ENCODE measurements around the gene HSPB1. TPM values are rescaled to one million over a fixed set of nuclear protein-coding genes. Genes with fewer than 3 reads are reported as not detected.
"Not testable (repeated sequence)": the region's sequence is repeated elsewhere in the genome, so short reads cannot be mapped to it uniquely, and the experiment has no call there.

Gene HSPB1
- total RNA-seq, 1 experiment from 2014 or later = 82.1 TPM

GRCh38 chr7:76310102-76310957 lies 7.9 kb downstream of the HSPB1 start:
- no peak for TF ChIP-seq CTCF (IDR thresholded peaks at IDR 0.05; ENCODE audit: insufficient read depth in 1 of 2, low read depth in 1 of 2, low read length in 1 of 2, severe bottlenecking in 1 of 2, unreplicated experiment in 1 of 2)
- ChIA-PET CTCF (interaction anchor here (0.5 kb wide), 1 partner anchor 18 kb away, joined by 5 read pairs; no protein-coding TSS in a partner anchor), POLR2A (interaction anchor here (0.7 kb wide), 1 partner anchor 13 kb away, joined by 5 read pairs; no protein-coding TSS in a partner anchor)
- BruUV-seq (replicated peaks) = no TSS peak
- Mint-ChIP-seq H3K4me3 (ENCODE audit: unreplicated experiment) (no peak overlapping the region), H3K9me3 (ENCODE audit: unreplicated experiment) (no peaks in the 10 kb centered on the region), H3K4me1 (ENCODE audit: low read depth, unreplicated experiment) (peaks cover 6% of the 10 kb centered on the region), H3K27ac (ENCODE audit: unreplicated experiment) (no peak overlapping the region), H3K36me3 (ENCODE audit: insufficient read depth, unreplicated experiment) (no peaks in the 10 kb centered on the region), H3K27me3 (ENCODE audit: insufficient read depth, unreplicated experiment) (no peaks in the 10 kb centered on the region)
- Histone ChIP-seq H3K4me3 (ENCODE audit: low read depth, low read length) (no peak overlapping the region), H3K36me3 (ENCODE audit: control insufficient read depth, insufficient read depth, low read length) (no peaks in the 10 kb centered on the region), H3K27me3 (replicated peaks; ENCODE audit: control insufficient read depth, insufficient read depth, low read length) (no peaks in the 10 kb centered on the region), H3K9me3 (no peaks in the 10 kb centered on the region), H3K4me1 (peaks cover 8% of the 10 kb centered on the region)
- intact Hi-C loops (cut with micrococcal nuclease; ENCODE audit: unreplicated experiment) = no loop called here
- no peak for DNase-seq

- H3K4me1 Mint-ChIP-seq (ENCODE audit: low read depth, unreplicated experiment); H3K4me3 Mint-ChIP-seq (ENCODE audit: unreplicated experiment); DNase-seq; BruUV-seq (replicated peaks); H3K27me3 ChIP-seq (replicated peaks; ENCODE audit: control insufficient read depth, insufficient read depth, low read length); H3K4me3 ChIP-seq (ENCODE audit: low read depth, low read length); H3K27ac Mint-ChIP-seq (ENCODE audit: unreplicated experiment); H3K9me3 ChIP-seq; H3K36me3 ChIP-seq (ENCODE audit: control insufficient read depth, insufficient read depth, low read length); intact Hi-C loops (cut with micrococcal nuclease; ENCODE audit: unreplicated experiment); H3K27me3 Mint-ChIP-seq (ENCODE audit: insufficient read depth, unreplicated experiment); POLR2A ChIA-PET; H3K9me3 Mint-ChIP-seq (ENCODE audit: unreplicated experiment); H3K4me1 ChIP-seq; H3K36me3 Mint-ChIP-seq (ENCODE audit: insufficient read depth, unreplicated experiment): not testable (repeated sequence)
- CTCF ChIA-PET = interaction anchor here (0.6 kb wide), 1 partner anchor 47 kb away, joined by 4 read pairs; the partner anchor contains the start of gene YWHAG
Observed at GRCh38 chr7:76311838-76312237, 9.4 kb downstream of the HSPB1 start.

- peak; percentile 99 for TF ChIP-seq CTCF (IDR thresholded peaks at IDR 0.05; ENCODE audit: insufficient read depth in 1 of 2, low read depth in 1 of 2, low read length in 1 of 2, severe bottlenecking in 1 of 2, unreplicated experiment in 1 of 2)
- Mint-ChIP-seq H3K4me1 (ENCODE audit: low read depth, unreplicated experiment) (peaks cover 13% of the 10 kb centered on the region), H3K27me3 (ENCODE audit: insufficient read depth, unreplicated experiment) (no peaks in the 10 kb centered on the region), H3K27ac (ENCODE audit: unreplicated experiment) (peak overlapping the region; percentile 53), H3K9me3 (ENCODE audit: unreplicated experiment) (no peaks in the 10 kb centered on the region), H3K4me3 (ENCODE audit: unreplicated experiment) (no peak overlapping the region), H3K36me3 (ENCODE audit: insufficient read depth, unreplicated experiment) (peaks cover 22% of the 10 kb centered on the region)
- peaks cover 8% of the 10 kb centered on the region for H3K4me1 ChIP-seq
- peak; percentile 94 to 96 for DNase-seq
- H3K4me3 ChIP-seq (ENCODE audit: low read depth, low read length) = no peak overlapping the region
- H3K36me3 ChIP-seq (ENCODE audit: control insufficient read depth, insufficient read depth, low read length) = no peaks in the 10 kb centered on the region
- intact Hi-C loops (cut with micrococcal nuclease; ENCODE audit: unreplicated experiment) = loop anchor here (1.0 kb wide), 4 partner anchors 12 to 136 kb away; partner anchors contain the start of gene HSPB1
- BruUV-seq (replicated peaks) = no TSS peak
- ChIA-PET CTCF (interaction anchor here (0.5 to 1.6 kb wide), 17 partner anchors 9 to 147 kb away, joined by 3 to 24 read pairs (median 4); partner anchors contain the start of gene HSPB1), POLR2A (no interaction called here)
- no peaks in the 10 kb centered on the region for H3K9me3 ChIP-seq
- no peaks in the 10 kb centered on the region for H3K27me3 ChIP-seq (replicated peaks; ENCODE audit: control insufficient read depth, insufficient read depth, low read length)
Observed at GRCh38 chr7:76314042-76314721, 11.7 kb downstream of the HSPB1 start.

- not testable (repeated sequence) for H3K27me3 ChIP-seq (replicated peaks; ENCODE audit: control insufficient read depth, insufficient read depth, low read length)
- H3K36me3 Mint-ChIP-seq (ENCODE audit: insufficient read depth, unreplicated experiment) = peaks cover 24% of the 10 kb centered on the region
Observed at GRCh38 chr7:76314740-76315139, 12.3 kb downstream of the HSPB1 start.

More at GRCh38 chr7:76314740-76315139, 12.3 kb downstream of the HSPB1 start:
- H3K36me3 ChIP-seq (ENCODE audit: control insufficient read depth, insufficient read depth, low read length); POLR2A ChIA-PET; H3K27me3 Mint-ChIP-seq (ENCODE audit: insufficient read depth, unreplicated experiment); BruUV-seq (replicated peaks); DNase-seq; H3K4me3 ChIP-seq (ENCODE audit: low read depth, low read length); H3K9me3 ChIP-seq; H3K4me3 Mint-ChIP-seq (ENCODE audit: unreplicated experiment); H3K9me3 Mint-ChIP-seq (ENCODE audit: unreplicated experiment); H3K27ac Mint-ChIP-seq (ENCODE audit: unreplicated experiment): not testable (repeated sequence)
- peaks cover 13% of the 10 kb centered on the region for H3K4me1 Mint-ChIP-seq (ENCODE audit: low read depth, unreplicated experiment)
- CTCF ChIA-PET = interaction anchor here (0.6 to 1.6 kb wide), 12 partner anchors 9 to 148 kb away, joined by 3 to 24 read pairs (median 4); partner anchors contain the start of gene HSPB1
- peaks cover 12% of the 10 kb centered on the region for H3K4me1 ChIP-seq
- intact Hi-C loops (cut with micrococcal nuclease; ENCODE audit: unreplicated experiment) = loop anchor here (1.0 kb wide), 4 partner anchors 12 to 136 kb away; partner anchors contain the start of gene HSPB1
